T-helper 2 cell treated with Interferon-gamma antibody and Interleukin-4, amounts not matched to agents 100 ng/mL and 5 ng/mL, for 36 hours (primary cell): ENCODE results near the gene COLEC12. TPM values are rescaled to one million over a fixed set of nuclear protein-coding genes. Genes with fewer than 3 reads are reported as not detected.

Experiments
- intact Hi-C: fragments of 100-400 bp; cut with micrococcal nuclease; formaldehyde crosslinking; loops from one replicate; pipeline ENCODE4 v1.15.1; 2023
- total RNA-seq: library from RNA; stranded (reverse); gene quantifications from 2 replicates; pipeline ENCODE4 v1.2.3, GENCODE V29; 2022

Gene COLEC12
- total RNA-seq, 1 donor from 2014 or later, result not detected

- intact Hi-C loops, result no loop called here
Measured at GRCh38 chr18:506264-506663, 5.8 kb upstream of the COLEC12 start.

- intact Hi-C loops, result no loop called here
Measured at GRCh38 chr18:505483-506122, 5.1 kb upstream of the COLEC12 start.

- intact Hi-C loops, result no loop called here
Measured at GRCh38 chr18:501406-501714, 859 bp upstream of the COLEC12 start.

GRCh38 chr18:499776-500631, 497 bp downstream of the COLEC12 start:
- intact Hi-C loops, result no loop called here

GRCh38 chr18:498931-499775, 1.3 kb downstream of the COLEC12 start:
- intact Hi-C loops, result no loop called here

GRCh38 chr18:497688-498087, 2.8 kb downstream of the COLEC12 start:
- intact Hi-C loops, result no loop called here

GRCh38 chr18:495452-495851, 5.0 kb downstream of the COLEC12 start:
- intact Hi-C loops, result no loop called here

GRCh38 chr18:495017-495416, 5.5 kb downstream of the COLEC12 start:
- intact Hi-C loops, result no loop called here

- intact Hi-C loops, result no loop called here
Measured at GRCh38 chr18:493986-494983, 6.2 kb downstream of the COLEC12 start.

- intact Hi-C loops, result no loop called here
Measured at GRCh38 chr18:492451-492850, 8.1 kb downstream of the COLEC12 start.

GRCh38 chr18:490624-491023, 9.9 kb downstream of the COLEC12 start:
- intact Hi-C loops, result no loop called here

GRCh38 chr18:490024-490366, 10.5 kb downstream of the COLEC12 start:
- intact Hi-C loops, result no loop called here

- intact Hi-C loops, result no loop called here
Measured at GRCh38 chr18:489244-490023, 11.1 kb downstream of the COLEC12 start.

- intact Hi-C loops, result no loop called here
Measured at GRCh38 chr18:486929-487740, 13.4 kb downstream of the COLEC12 start.

GRCh38 chr18:484749-485464, 15.6 kb downstream of the COLEC12 start:
- intact Hi-C loops, result no loop called here

- intact Hi-C loops, result no loop called here
Measured at GRCh38 chr18:478681-479080, 21.8 kb downstream of the COLEC12 start.

GRCh38 chr18:477565-477964, 22.9 kb downstream of the COLEC12 start:
- intact Hi-C loops, result no loop called here

- intact Hi-C loops, result no loop called here
Measured at GRCh38 chr18:476251-476664, 24.2 kb downstream of the COLEC12 start.
